HCT116 (cell line): ENCODE data around the gene FGF22. TPM values are rescaled to one million over a fixed set of nuclear protein-coding genes. Genes with fewer than 3 reads are reported as not detected.
"Not testable (repeated sequence)": the region's sequence is repeated elsewhere in the genome, so short reads cannot be mapped to it uniquely, and the experiment has no call there.

Experiments used
- ATAC-seq: fragments of 200-7000 bp; cut with Tn5 transposase; 2 replicates; pipeline ENCODE4 v1.9.1; 2020; ENCODE audit warnings: mild to moderate bottlenecking, moderate library complexity
- BruUV-seq: library from RNA; stranded (reverse); fragments of 400-500 nt; replicated peaks from 2 replicates; lab custom pipeline; 2021; lab: Mats Ljungman, UMichigan
- CTCF ChIA-PET: fragments of 300-600 bp; sonication (Branson Sonifier 250); formaldehyde crosslinking; loops from one replicate; lab custom pipeline; 2021; ENCODE audit warnings: antibody characterized with exemption; lab: Charles Lee
- POLR2A ChIA-PET: fragments of 300-600, 350-600 bp; sonication (Branson Sonifier 250); formaldehyde crosslinking; loops from one replicate; lab custom pipeline; 2021; ENCODE audit warnings: antibody characterized with exemption; lab: Charles Lee
- RAD21 ChIA-PET, 2 experiments: fragments of 300-600 bp; sonication (Branson Sonifier 250); formaldehyde crosslinking; loops; one replicate each; lab custom pipeline; 2023; ENCODE audit warnings: low total read pairs in 2 of 2; ENCODE audit not compliant: uncharacterized antibody in 2 of 2, unreplicated experiment in 2 of 2, low non-redundant PET in 1 of 2; lab: Charles Lee
- DNase-seq: peaks from one replicate; pipeline ENCODE4 v3.0.0-alpha.2; 2010; ENCODE audit warnings: low read depth, low spot score
- H2AFZ ChIP-seq: fragments of 200-600 bp; shearing (Covaris generic), sonication (generic); 2 replicates; pipeline ENCODE4 v1.6.1; 2017; ENCODE audit warnings: low read depth, mixed run types, mixed read lengths, antibody characterized with exemption, low read length; ENCODE audit not compliant: poor library complexity, severe bottlenecking
- H3K27ac ChIP-seq: 2 replicates; pipeline ENCODE4 v1.5.1; 2012; ENCODE audit warnings: low read depth, low read length
- H3K27me3 ChIP-seq: fragments of 200-600 bp; sonication (generic); 2 replicates; pipeline ENCODE4 v1.6.1; 2016; ENCODE audit warnings: mixed run types, low read length, mixed read lengths; ENCODE audit not compliant: insufficient read depth
- H3K36me3 ChIP-seq, 2 experiments: fragments of 200-500 bp in 1 of 2; fragments of 200-600 bp in 1 of 2; sonication (Bioruptor generic) in 1 of 2; sonication (generic) in 1 of 2; 2 replicates each; pipeline versions ENCODE4 v1.5.1 to v1.6.1; 2014 to 2016; ENCODE audit warnings: low read length in 2 of 2, inconsistent platforms in 1 of 2, mixed read lengths in 1 of 2, mixed run types in 1 of 2; ENCODE audit not compliant: insufficient read depth in 2 of 2, control insufficient read depth in 1 of 2
- H3K4me1 ChIP-seq, 2 experiments: fragments of 200-600 bp in 1 of 2; sonication (generic) in 1 of 2; 2 replicates each; pipeline versions ENCODE4 v1.5.1 to v1.6.1; 2012 to 2017; ENCODE audit warnings: low read length in 2 of 2, inconsistent platforms in 1 of 2, mild to moderate bottlenecking in 1 of 2, mixed read lengths in 1 of 2, mixed run types in 1 of 2, moderate library complexity in 1 of 2; ENCODE audit not compliant: insufficient read depth in 2 of 2, control insufficient read depth in 1 of 2
- H3K4me2 ChIP-seq: fragments of 200-600 bp; sonication (generic); 2 replicates; pipeline ENCODE4 v1.6.1; 2017; ENCODE audit warnings: mixed run types, low read length, mixed read lengths
- H3K4me3 ChIP-seq, 2 experiments: fragments of 200-600 bp in 1 of 2; sonication (generic) in 1 of 2; replicated peaks in 1 of 2; 2 replicates each; pipeline ENCODE4 v1.5.1; 2011 to 2016; ENCODE audit warnings: low read length in 2 of 2, control low read depth in 1 of 2, low read depth in 1 of 2, mild to moderate bottlenecking in 1 of 2, mixed read lengths in 1 of 2, mixed run types in 1 of 2
- H3K79me2 ChIP-seq: fragments of 200-600 bp; sonication (generic); 2 replicates; pipeline ENCODE4 v1.6.1; 2017; ENCODE audit warnings: mild to moderate bottlenecking, mixed run types, low read length, moderate library complexity, mixed read lengths; ENCODE audit not compliant: insufficient read depth
- H3K9ac ChIP-seq: fragments of 200-600 bp; sonication (generic); 2 replicates; pipeline ENCODE4 v1.6.1; 2016; ENCODE audit warnings: low read length, mixed read lengths
- H3K9me2 ChIP-seq: fragments of 200-600 bp; sonication (generic), shearing (Covaris generic); 2 replicates; pipeline ENCODE4 v1.6.1; 2017; ENCODE audit warnings: mixed run types, mild to moderate bottlenecking, moderate library complexity; ENCODE audit not compliant: insufficient read depth
- H3K9me3 ChIP-seq, 2 experiments: fragments of 200-500 bp in 1 of 2; fragments of 200-600 bp in 1 of 2; sonication (Bioruptor generic) in 1 of 2; sonication (generic) in 1 of 2; 2 replicates each; pipeline ENCODE4 v1.6.1; 2014 to 2017; ENCODE audit warnings: low read length in 2 of 2, mixed read lengths in 2 of 2, inconsistent platforms in 1 of 2, low read depth in 1 of 2, mild to moderate bottlenecking in 1 of 2, mixed run types in 1 of 2, moderate library complexity in 1 of 2; ENCODE audit not compliant: control insufficient read depth in 1 of 2, insufficient read depth in 1 of 2
- H4K20me1 ChIP-seq: fragments of 200-600 bp; sonication (generic), shearing (Covaris generic); 2 replicates; pipeline ENCODE4 v1.6.1; 2017; ENCODE audit warnings: mixed run types, mild to moderate bottlenecking, moderate library complexity; ENCODE audit not compliant: insufficient read depth
- CTCF ChIP-seq, 3 experiments: fragments of 200-600 bp in 1 of 3; sonication (generic) in 1 of 3; IDR thresholded peaks in 2 of 3; conservative IDR thresholded peaks in 1 of 3; 2 replicates each; pipeline ENCODE4 v1.5.1; 2012 to 2017; ENCODE audit warnings: low read depth in 2 of 3, low read length in 2 of 3, antibody characterized with exemption in 1 of 3, borderline replicate concordance in 1 of 3, control low read depth in 1 of 3, mild to moderate bottlenecking in 1 of 3, mixed read lengths in 1 of 3, mixed run types in 1 of 3, moderate library complexity in 1 of 3; ENCODE audit not compliant: insufficient read depth in 1 of 3
- EZH2 ChIP-seq: fragments of 200-600 bp; sonication (generic); IDR thresholded peaks from 2 replicates; pipeline ENCODE4 v1.6.1; 2017; ENCODE audit warnings: antibody characterized with exemption, mixed run types
- JUND ChIP-seq: IDR thresholded peaks from 2 replicates; pipeline ENCODE4 v1.6.1; 2012
- POLR2A ChIP-seq: IDR thresholded peaks from 2 replicates; pipeline ENCODE4 v1.7.0; 2011; ENCODE audit warnings: borderline replicate concordance; ENCODE audit not compliant: insufficient read depth, insufficient read length; ENCODE audit errors: extremely low read depth
- RAD21 ChIP-seq: IDR thresholded peaks from 2 replicates; pipeline ENCODE4 v1.6.1; 2012; ENCODE audit warnings: low read depth, mild to moderate bottlenecking
- SP1 ChIP-seq: IDR thresholded peaks from 2 replicates; pipeline ENCODE4 v1.6.1; 2012; ENCODE audit warnings: low read depth
- SRF ChIP-seq: IDR thresholded peaks from 2 replicates; pipeline ENCODE4 v1.6.1; 2012; ENCODE audit warnings: low read depth
- TCF7L2 ChIP-seq: IDR thresholded peaks from 2 replicates; pipeline ENCODE4 v1.7.0; 2011; ENCODE audit warnings: borderline replicate concordance, inconsistent platforms; ENCODE audit not compliant: insufficient read depth, insufficient read length; ENCODE audit errors: extremely low read depth
- YY1 ChIP-seq: IDR thresholded peaks from 2 replicates; pipeline ENCODE4 v1.6.1; 2011; ENCODE audit warnings: low read length, low read depth, moderate library complexity, mild to moderate bottlenecking; ENCODE audit not compliant: insufficient replicate concordance; ENCODE audit errors: extremely low read depth
- intact Hi-C: fragments of 100-400 bp; cut with micrococcal nuclease; formaldehyde crosslinking; loops from 2 replicates; pipeline ENCODE4 v1.10.0; 2022
- total RNA-seq: library from RNA; stranded (reverse); gene quantifications from one replicate; pipeline ENCODE4 v1.2.1, GENCODE V29; 2021; ENCODE audit not compliant: unreplicated experiment

Gene FGF22
- total RNA-seq, 1 experiment from 2014 or later: 1.5 TPM

DNA sequence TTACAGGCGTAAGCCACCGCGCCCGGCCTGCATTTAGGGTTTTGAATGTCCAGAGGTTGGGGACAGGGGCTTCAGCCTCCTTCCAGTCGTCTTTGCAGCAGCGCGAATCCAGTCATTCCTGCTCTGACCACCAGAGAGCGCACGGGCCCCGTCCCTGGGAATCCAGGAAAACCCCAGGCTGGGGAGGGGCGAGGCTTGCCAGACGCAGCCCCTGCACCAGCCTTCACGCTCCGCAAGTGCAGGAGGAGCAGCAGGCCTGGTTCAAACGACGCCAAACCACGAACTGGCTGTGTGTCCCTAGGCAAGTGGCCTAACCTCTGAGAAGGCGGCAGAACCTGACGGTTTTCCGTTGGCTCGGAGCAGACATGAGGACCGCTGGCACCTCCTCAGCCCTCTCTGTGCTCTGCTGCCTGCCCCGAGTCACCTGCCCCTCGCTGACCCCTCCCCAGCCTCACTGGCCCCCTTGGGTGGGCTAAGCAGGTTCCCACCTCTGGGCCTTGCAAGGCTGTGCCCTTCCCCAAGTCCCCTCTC, 25.3 kb downstream of the FGF22 start:
- Histone ChIP-seq H3K36me3 (peaks cover 0 to 6% of the 10 kb centered on the region in 2 experiments; a peak in 1 of 4 replicates), H3K4me1 (peaks cover 18 to 35% of the 10 kb centered on the region in 2 experiments), H4K20me1 (peaks cover 5% of the 10 kb centered on the region; the same call in 1 of the 2 replicates), H3K27me3 (no peaks in the 10 kb centered on the region), H3K9me2 (no peaks in the 10 kb centered on the region), H3K9ac (peak overlapping the region; percentile 83; the same call in 1 of the 2 replicates), H3K9me3 (no peaks in the 10 kb centered on the region), H3K79me2 (peaks cover 30% of the 10 kb centered on the region), H3K4me2 (peak overlapping the region; percentile 99), H3K27ac (peak overlapping the region; percentile 99; the same call in 1 of the 2 replicates), H3K4me3 (peak overlapping the region; percentile 17 to 24; a peak in 3 of 4 replicates), H2AFZ (peak overlapping the region; percentile 10)
- ChIA-PET CTCF (no interaction called here), POLR2A (no interaction called here), RAD21 (interaction anchor here (0.6 to 0.7 kb wide), 3 partner anchors 19 to 69 kb away, joined by 3 to 11 read pairs (median 10); no protein-coding TSS in a partner anchor)
- DNase-seq: peak; percentile 55
- no TSS peak for BruUV-seq
- peak; percentile 52 for ATAC-seq
- intact Hi-C loops: loop anchor here (1.0 kb wide), 1 partner anchor 69 kb away; no protein-coding TSS in a partner anchor
- TF ChIP-seq SP1: no peak
- no peak for TF ChIP-seq EZH2
- peak; percentile 33 for TF ChIP-seq TCF7L2
- TF ChIP-seq RAD21: peak; percentile 98
- TF ChIP-seq SRF: no peak
- TF ChIP-seq JUND: no peak
- peak; percentile 22 for TF ChIP-seq YY1
- TF ChIP-seq POLR2A: no peak
- TF ChIP-seq CTCF (IDR thresholded peaks at IDR 0.05 in 2 of 3, conservative IDR thresholded peaks at IDR 0.05 in 1 of 3; ENCODE audit: borderline replicate concordance in 1 of 3, insufficient read depth in 1 of 3, low read depth in 2 of 3, low read length in 2 of 3): peak; percentile 84 to 93 (median 92)

DNA sequence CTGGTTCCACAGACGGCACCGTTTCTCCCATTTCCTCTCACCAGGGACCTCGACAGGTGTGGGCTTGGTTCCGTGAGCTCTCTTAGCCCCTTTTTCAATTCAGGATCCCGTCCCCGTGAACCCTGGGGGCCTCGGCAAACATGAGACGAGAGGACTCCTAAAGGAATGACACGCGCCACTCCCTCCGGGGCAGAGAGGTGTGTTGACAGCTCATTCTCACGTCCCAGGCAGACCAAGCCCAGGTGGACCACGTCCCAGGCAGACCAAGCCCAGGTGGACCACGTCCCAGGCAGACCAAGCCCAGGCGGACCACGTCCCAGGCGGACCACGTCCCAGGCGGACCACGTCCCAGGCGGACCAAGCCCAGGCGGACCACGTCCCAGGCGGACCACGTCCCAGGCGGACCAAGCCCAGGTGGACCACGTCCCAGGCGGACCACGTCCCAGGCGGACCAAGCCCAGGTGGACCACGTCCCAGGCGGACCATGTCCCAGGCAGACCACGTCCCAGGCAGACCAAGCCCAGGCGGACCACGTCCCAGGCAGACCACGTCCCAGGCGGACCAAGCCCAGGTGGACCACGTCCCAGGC, 27.4 kb downstream of the FGF22 start:
- RAD21 ChIA-PET, H3K9ac ChIP-seq, H4K20me1 ChIP-seq, DNase-seq, ATAC-seq, intact Hi-C loops, H3K36me3 ChIP-seq, H3K27ac ChIP-seq, H3K79me2 ChIP-seq, H2AFZ ChIP-seq, H3K27me3 ChIP-seq, H3K9me3 ChIP-seq, H3K4me3 ChIP-seq, H3K9me2 ChIP-seq, BruUV-seq, POLR2A ChIA-PET, H3K4me2 ChIP-seq: not testable (repeated sequence)
- H3K4me1 ChIP-seq: peaks cover 14 to 21% of the 10 kb centered on the region in 2 experiments
- CTCF ChIA-PET: interaction anchor here (1.4 kb wide), 1 partner anchor 67 kb away, joined by 6 read pairs; no protein-coding TSS in a partner anchor
